HepG2 (cell line): ENCODE data around the gene SDR39U1. TPM values are rescaled to one million over a fixed set of nuclear protein-coding genes. Genes with fewer than 3 reads are reported as not detected.
A peak's percentile ranks its signal among the peaks of the same experiment; 100 is the strongest.

Experiments used
- ARHGAP35 ChIP-seq: sonication (generic); formaldehyde crosslinking; IDR thresholded peaks from 2 replicates; pipeline ENCODE4 v1.9.0; 2022; ENCODE audit warnings: mild to moderate bottlenecking, inconsistent platforms, moderate library complexity, missing genetic modification reagents, borderline replicate concordance
- ATF5 ChIP-seq: sonication (generic); formaldehyde crosslinking; IDR thresholded peaks from 2 replicates; pipeline ENCODE4 v1.4.0; 2020; ENCODE audit warnings: mild to moderate bottlenecking, low read depth, missing genetic modification reagents
- CBX2 ChIP-seq, 2 experiments: fragments of 200-600 bp in 1 of 2; sonication (generic); formaldehyde crosslinking in 1 of 2; IDR thresholded peaks; 2 replicates each; pipeline versions ENCODE4 v1.7.0 to v1.8.1; 2018 to 2022; ENCODE audit warnings: low read depth in 2 of 2, low read length in 1 of 2, mild to moderate bottlenecking in 1 of 2, missing genetic modification reagents in 1 of 2
- CENPT ChIP-seq: sonication (generic); formaldehyde crosslinking; IDR thresholded peaks from 2 replicates; pipeline ENCODE4 v1.8.0; 2022; ENCODE audit warnings: low read depth, mild to moderate bottlenecking, moderate library complexity, missing genetic modification reagents
- DPF2 ChIP-seq: sonication (generic); formaldehyde crosslinking; IDR thresholded peaks from 2 replicates; pipeline ENCODE4 v1.4.0; 2020; ENCODE audit warnings: mild to moderate bottlenecking, low read depth, missing genetic modification reagents, borderline replicate concordance
- ELF1 ChIP-seq: sonication (generic); formaldehyde crosslinking; IDR thresholded peaks from 2 replicates; pipeline ENCODE4 v1.4.0; 2020; ENCODE audit warnings: missing genetic modification reagents
- FLYWCH1 ChIP-seq: sonication (generic); formaldehyde crosslinking; IDR thresholded peaks from 2 replicates; pipeline ENCODE4 v1.8.1; 2023; ENCODE audit warnings: mild to moderate bottlenecking, missing genetic modification reagents
- GABPB1 ChIP-seq: IDR thresholded peaks from 2 replicates; pipeline ENCODE4 v1.6.1; 2016; ENCODE audit warnings: mild to moderate bottlenecking, missing genetic modification reagents, moderate library complexity, missing compliant biosample characterization
- HIVEP1 ChIP-seq: sonication (generic); formaldehyde crosslinking; IDR thresholded peaks from 2 replicates; pipeline ENCODE4 v1.4.0; 2020; ENCODE audit warnings: mild to moderate bottlenecking, missing genetic modification reagents
- IKZF4 ChIP-seq: sonication (generic); formaldehyde crosslinking; IDR thresholded peaks from 2 replicates; pipeline ENCODE4 v1.5.1; 2020; ENCODE audit warnings: borderline replicate concordance, mild to moderate bottlenecking, low read depth, missing genetic modification reagents; ENCODE audit errors: not compliant biosample characterization
- KAT8 ChIP-seq: IDR thresholded peaks from 2 replicates; pipeline ENCODE4 v1.6.1; 2016; ENCODE audit warnings: missing genetic modification reagents, missing compliant biosample characterization
- KDM1A ChIP-seq: IDR thresholded peaks from 2 replicates; pipeline ENCODE4 v1.6.1; 2016; ENCODE audit warnings: missing compliant biosample characterization
- KDM6A ChIP-seq: IDR thresholded peaks from 2 replicates; pipeline ENCODE4 v1.6.1; 2016; ENCODE audit warnings: low read depth
- KLF15 ChIP-seq: sonication (generic); formaldehyde crosslinking; IDR thresholded peaks from 2 replicates; pipeline ENCODE4 v1.8.1; 2023; ENCODE audit warnings: borderline replicate concordance, mild to moderate bottlenecking, inconsistent platforms, missing genetic modification reagents, mixed read lengths
- MBNL3 ChIP-seq: fragments of 250-450 bp; sonication (Bioruptor Pico); conservative IDR thresholded peaks from 2 replicates; pipeline ENCODE4 v1.8.0; 2022; ENCODE audit warnings: mild to moderate bottlenecking, inconsistent platforms
- MEIS1 ChIP-seq: sonication (generic); formaldehyde crosslinking; IDR thresholded peaks from 2 replicates; pipeline ENCODE4 v1.9.0; 2021; ENCODE audit warnings: mild to moderate bottlenecking, missing genetic modification reagents, moderate library complexity, borderline replicate concordance
- NR1H2 ChIP-seq: sonication (generic); formaldehyde crosslinking; IDR thresholded peaks from 2 replicates; pipeline ENCODE4 v1.8.1; 2022; ENCODE audit warnings: low read depth, missing genetic modification reagents, borderline replicate concordance
- NR2F2 ChIP-seq: IDR thresholded peaks from 2 replicates; pipeline ENCODE4 v1.6.1; 2012; ENCODE audit warnings: low read depth, inconsistent platforms, borderline replicate concordance
- POGZ ChIP-seq: sonication (generic); formaldehyde crosslinking; IDR thresholded peaks from 2 replicates; pipeline ENCODE4 v1.4.0; 2020; ENCODE audit warnings: mild to moderate bottlenecking, missing genetic modification reagents
- RFX1 ChIP-seq: fragments of 450-650 bp; IDR thresholded peaks from 2 replicates; pipeline ENCODE4 v1.6.1; 2017
- RORA ChIP-seq: sonication (generic); formaldehyde crosslinking; IDR thresholded peaks from 2 replicates; pipeline ENCODE4 v1.5.0; 2020; ENCODE audit warnings: mild to moderate bottlenecking, missing genetic modification reagents, moderate library complexity
- SRSF9 ChIP-seq: fragments of 200-400 bp; formaldehyde crosslinking; IDR thresholded peaks from 2 replicates; pipeline ENCODE4 v1.6.1; 2018; ENCODE audit warnings: borderline replicate concordance, mild to moderate bottlenecking, low read depth, low read length; ENCODE audit not compliant: insufficient read depth, poor library complexity, severe bottlenecking
- TEAD2 ChIP-seq: sonication (generic); formaldehyde crosslinking; IDR thresholded peaks from 2 replicates; pipeline ENCODE4 v1.9.0; 2021; ENCODE audit warnings: missing genetic modification reagents
- ZNF280D ChIP-seq: sonication (generic); formaldehyde crosslinking; IDR thresholded peaks from 2 replicates; pipeline ENCODE4 v1.5.1; 2020; ENCODE audit warnings: mild to moderate bottlenecking, missing genetic modification reagents
- ZNF556 ChIP-seq: sonication (generic); formaldehyde crosslinking; IDR thresholded peaks from 2 replicates; pipeline ENCODE4 v1.4.0; 2020; ENCODE audit warnings: mild to moderate bottlenecking, missing genetic modification reagents, borderline replicate concordance
- ZNF607 ChIP-seq: sonication (generic); formaldehyde crosslinking; IDR thresholded peaks from 2 replicates; pipeline ENCODE4 v1.5.1; 2020; ENCODE audit warnings: missing genetic modification reagents, mild to moderate bottlenecking, borderline replicate concordance
- polyA plus RNA-seq, 8 experiments: library from polyadenylated mRNA; depleted of rRNA in 3 of 8; stranded (reverse) in 7 of 8; unstranded in 1 of 8; fragments of >200 nt; fragmentation: Illumina TruSeq in 4 of 8; extraction: Trizol in 4 of 8; gene quantifications; 2 replicates each; pipeline versions ENCODE4 v1.2.1 to v1.2.3, GENCODE V29; 2011 to 2016; ENCODE audit warnings: low read depth in 4 of 8, missing spikeins in 1 of 8, mixed read lengths in 1 of 8; ENCODE audit not compliant: insufficient read depth in 1 of 8
- total RNA-seq, 5 experiments: library from RNA; depleted of rRNA; stranded (reverse); fragments of >200 nt; fragmentation: Illumina TruSeq; extraction: Trizol; gene quantifications; 2 replicates each; pipeline ENCODE4 v1.2.3, GENCODE V29; 2016; ENCODE audit warnings: low read depth in 1 of 5

SDR39U1 gene
- total and polyA plus RNA-seq, 2 of the 13 experiments (the other 11 are each of a cell fraction or from before 2014, with no cell fraction given): 34.4 to 129 TPM

- TF ChIP-seq ATF5 (no peak), FLYWCH1 (CRISPR knock-in tag) (no peak), SRSF9 (no peak), KAT8 (CRISPR knock-in tag) (peak; percentile 51; the same call in 1 of the 2 replicates), POGZ (CRISPR knock-in tag) (no peak; the same call in 1 of the 2 replicates), CENPT (CRISPR knock-in tag) (no peak), MBNL3 (no peak), KDM6A (CRISPR knock-in tag) (no peak), ARHGAP35 (CRISPR knock-in tag) (peak; percentile 91), RORA (CRISPR knock-in tag) (no peak), KDM1A (peak; percentile 59; the same call in 1 of the 2 replicates), KLF15 (no peak), HIVEP1 (peak; percentile 85), TEAD2 (CRISPR knock-in tag) (no peak), DPF2 (no peak), CBX2 (IDR thresholded peaks at IDR 0.05; ENCODE audit: low read depth, low read length) (no peak), CBX2 (CRISPR knock-in tag; IDR thresholded peaks at IDR 0.05; ENCODE audit: low read depth) (no peak), IKZF4 (CRISPR knock-in tag) (peak; percentile 33), ZNF280D (no peak), GABPB1 (peak; percentile 59), NR2F2 (no peak), RFX1 (no peak), NR1H2 (CRISPR knock-in tag) (no peak), ZNF556 (peak; percentile 99), ZNF607 (no peak), ELF1 (CRISPR knock-in tag) (peak; percentile 32; the same call in 1 of the 2 replicates), MEIS1 (no peak; the same call in 1 of the 2 replicates)
Observed at GRCh38 chr14:24431569-24432258, 10.9 kb downstream of the SDR39U1 start (continued).
